NCI-H2171 (cell line): ENCODE data around the gene ESD.
"Not testable (repeated sequence)": the region's sequence is repeated elsewhere in the genome, so short reads cannot be mapped to it uniquely, and the experiment has no call there.

ENCODE experiments used
- DNase-seq: peaks from one replicate; lab custom pipeline; 2025; lab: John Stamatoyannopoulos, UW

ESD gene

GRCh38 chr13:46783504-46783903 is 13.5 kb downstream of the ESD start:
- DNase-seq, result no peak

GRCh38 chr13:46782691-46783090 is 14.3 kb downstream of the ESD start:
- no peak for DNase-seq

- DNase-seq, result no peak
Measured at GRCh38 chr13:46782066-46782465, 14.9 kb downstream of the ESD start.

- DNase-seq, result no peak
Measured at GRCh38 chr13:46778890-46779289, 18.1 kb downstream of the ESD start.

GRCh38 chr13:46778095-46778494 is 18.9 kb downstream of the ESD start:
- no peak for DNase-seq

- no peak for DNase-seq
Measured at GRCh38 chr13:46775385-46776107, 21.4 kb downstream of the ESD start.

- no peak for DNase-seq
Measured at GRCh38 chr13:46773541-46773940, 23.4 kb downstream of the ESD start.

- DNase-seq, result no peak
Measured at GRCh38 chr13:46771693-46772092, 25.3 kb downstream of the ESD start.

- DNase-seq, result not testable (repeated sequence)
Measured at GRCh38 chr13:46769925-46770324, 27.0 kb downstream of the ESD start.

GRCh38 chr13:46761866-46762265 is 35.1 kb downstream of the ESD start:
- DNase-seq, result no peak

- DNase-seq, result no peak
Measured at GRCh38 chr13:46761174-46761573, 35.8 kb downstream of the ESD start.

- no peak for DNase-seq
Measured at GRCh38 chr13:46759846-46760245, 37.1 kb downstream of the ESD start.

- DNase-seq, result no peak
Measured at GRCh38 chr13:46757640-46758039, 39.3 kb downstream of the ESD start.

- no peak for DNase-seq
Measured at GRCh38 chr13:46756977-46757376, 40.0 kb downstream of the ESD start.

- not testable (repeated sequence) for DNase-seq
Measured at GRCh38 chr13:46755508-46755907, 41.5 kb downstream of the ESD start.

- DNase-seq, result no peak
Measured at GRCh38 chr13:46754812-46755211, 42.1 kb downstream of the ESD start.

- DNase-seq, result no peak
Measured at GRCh38 chr13:46753917-46754316, 43.0 kb downstream of the ESD start.

GRCh38 chr13:46753137-46753536 is 43.8 kb downstream of the ESD start:
- DNase-seq, result no peak

GRCh38 chr13:46751811-46752635 is 44.9 kb downstream of the ESD start:
- DNase-seq, result no peak

- no peak for DNase-seq
Measured at GRCh38 chr13:46749951-46750350, 47.0 kb downstream of the ESD start.

GRCh38 chr13:46748300-46748699 is 48.7 kb downstream of the ESD start:
- no peak for DNase-seq

- DNase-seq, result no peak
Measured at GRCh38 chr13:46747031-46747820, 49.7 kb downstream of the ESD start.

GRCh38 chr13:46745706-46746105 is 51.3 kb downstream of the ESD start:
- DNase-seq, result no peak
